Endothelial cell (in vitro differentiated cells): Measurements from ENCODE around the gene CAPN9. TPM values are rescaled to one million over a fixed set of nuclear protein-coding genes. Genes with fewer than 3 reads are reported as not detected.
"Not testable (repeated sequence)": the region's sequence is repeated elsewhere in the genome, so short reads cannot be mapped to it uniquely, and the experiment has no call there.

Source experiments
- DNase-seq: peaks from one replicate; pipeline ENCODE4 v3.0.0; 2021; ENCODE audit warnings: low spot score
- H3K27ac Mint-ChIP-seq: one replicate; pipeline ENCODE4 v1.8.0; 2021; ENCODE audit warnings: mixed read lengths, inconsistent platforms; ENCODE audit not compliant: unreplicated experiment
- H3K27me3 Mint-ChIP-seq: one replicate; pipeline ENCODE4 v1.8.0; 2021; ENCODE audit warnings: mild to moderate bottlenecking, moderate library complexity, mixed read lengths, inconsistent platforms; ENCODE audit not compliant: unreplicated experiment
- H3K36me3 Mint-ChIP-seq: one replicate; pipeline ENCODE4 v1.8.0; 2021; ENCODE audit warnings: mild to moderate bottlenecking, low read depth, mixed read lengths, inconsistent platforms; ENCODE audit not compliant: unreplicated experiment
- H3K4me1 Mint-ChIP-seq: one replicate; pipeline ENCODE4 v1.8.0; 2021; ENCODE audit warnings: mild to moderate bottlenecking, mixed read lengths, inconsistent platforms; ENCODE audit not compliant: unreplicated experiment
- H3K4me3 Mint-ChIP-seq: one replicate; pipeline ENCODE4 v1.8.0; 2021; ENCODE audit warnings: mild to moderate bottlenecking, mixed read lengths, inconsistent platforms; ENCODE audit not compliant: unreplicated experiment
- H3K9me3 Mint-ChIP-seq: one replicate; pipeline ENCODE4 v1.8.0; 2021; ENCODE audit warnings: mixed read lengths, inconsistent platforms; ENCODE audit not compliant: unreplicated experiment
- CTCF ChIP-seq: fragments of 200-600 bp; sonication (generic); IDR thresholded peaks from one replicate; pipeline ENCODE4 v1.5.0; 2021; ENCODE audit warnings: antibody characterized with exemption; ENCODE audit not compliant: unreplicated experiment
- total RNA-seq: library from RNA; stranded (reverse); fragmentation: NEBNext Ultra II Directional; extraction: Animal tissue kit (Norgen Biotek cat#: 25700); gene quantifications from one replicate; pipeline ENCODE4 v1.2.1, GENCODE V29; 2021; ENCODE audit not compliant: unreplicated experiment

Gene CAPN9
- total RNA-seq, 1 donor from 2014 or later = not detected

GRCh38 chr1:230842801-230843200 lies 95.6 kb downstream of the CAPN9 start:
- Mint-ChIP-seq H3K36me3 (peaks cover 18% of the 10 kb centered on the region), H3K27ac (no peak overlapping the region), H3K4me3 (no peak overlapping the region), H3K9me3 (no peaks in the 10 kb centered on the region), H3K4me1 (no peaks in the 10 kb centered on the region), H3K27me3 (peaks cover 5% of the 10 kb centered on the region)
- DNase-seq = no peak
- TF ChIP-seq CTCF = no peak

DNA sequence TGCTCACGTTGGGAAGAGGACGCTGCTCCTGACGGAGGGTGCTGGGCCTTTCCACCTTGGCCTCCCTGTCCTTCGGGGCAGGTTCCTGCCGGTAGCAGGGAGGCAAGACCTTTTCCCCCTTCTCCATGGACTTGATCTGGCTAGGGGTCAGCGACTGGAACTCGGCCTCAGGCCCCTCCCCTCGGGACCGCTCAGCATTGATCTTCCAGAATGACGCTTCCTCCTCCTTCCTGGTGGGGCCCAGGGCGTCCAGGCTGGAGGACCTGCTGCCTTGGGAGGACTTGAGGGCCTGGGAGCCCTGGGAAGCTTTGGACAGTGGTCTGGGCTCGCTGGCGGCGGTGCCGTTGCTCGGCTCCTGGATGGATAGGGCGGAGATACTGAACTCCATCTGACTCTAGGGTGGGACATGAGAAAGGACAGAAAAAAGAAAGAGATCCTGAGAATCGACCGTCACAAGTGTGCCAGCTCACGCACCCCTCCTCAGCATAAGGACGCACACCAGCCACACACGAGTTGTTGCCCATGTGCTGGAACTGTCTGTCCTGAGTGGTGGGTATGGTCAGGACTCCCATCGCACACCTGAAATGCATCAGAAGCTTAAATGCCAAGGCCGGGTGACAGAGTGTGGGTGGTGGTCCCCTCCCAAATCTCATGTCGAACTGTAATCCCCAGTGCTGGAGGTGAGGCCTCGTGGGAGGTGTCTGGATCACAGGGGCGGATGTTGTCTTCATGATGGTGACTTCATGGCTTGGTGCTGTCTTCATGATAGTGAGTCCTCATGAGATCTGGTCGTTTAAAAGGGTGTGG lies 96.5 kb downstream of the CAPN9 start:
- no peak for TF ChIP-seq CTCF
- H3K4me3 Mint-ChIP-seq = peak overlapping the region; percentile 52
- peaks cover 14% of the 10 kb centered on the region for H3K36me3 Mint-ChIP-seq
- peaks cover 5% of the 10 kb centered on the region for H3K27me3 Mint-ChIP-seq
- H3K27ac Mint-ChIP-seq = no peak overlapping the region
- H3K4me1 Mint-ChIP-seq = no peaks in the 10 kb centered on the region
- DNase-seq = no peak
- H3K9me3 Mint-ChIP-seq = no peaks in the 10 kb centered on the region

DNA sequence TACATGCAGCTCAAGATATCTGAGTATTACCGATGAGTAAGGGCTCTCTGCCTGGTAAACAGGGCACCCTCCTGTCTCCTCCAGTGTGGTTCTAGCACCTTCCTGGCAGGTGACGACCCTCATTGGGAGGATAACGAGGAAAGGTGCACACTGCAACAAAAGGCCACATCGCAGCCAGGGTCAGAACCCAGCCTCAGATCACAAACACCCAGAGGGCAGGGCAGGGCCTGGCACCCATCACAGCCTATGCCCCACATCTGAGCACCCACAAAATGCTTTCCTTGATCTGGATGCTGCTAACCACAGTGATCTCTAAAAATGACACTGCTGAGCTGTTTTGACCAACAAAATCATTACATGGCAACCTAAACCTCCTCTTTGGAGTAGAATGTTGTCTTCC lies 97.4 kb downstream of the CAPN9 start:
- H3K27ac Mint-ChIP-seq = no peak overlapping the region
- peak overlapping the region; percentile 56 for H3K4me3 Mint-ChIP-seq
- no peak for TF ChIP-seq CTCF
- DNase-seq = no peak
- H3K9me3 Mint-ChIP-seq = no peaks in the 10 kb centered on the region
- H3K27me3 Mint-ChIP-seq = peaks cover 5% of the 10 kb centered on the region
- H3K4me1 Mint-ChIP-seq = peaks cover under 1% of the 10 kb centered on the region
- H3K36me3 Mint-ChIP-seq = peaks cover 14% of the 10 kb centered on the region

- not testable (repeated sequence) for H3K27ac Mint-ChIP-seq, H3K27me3 Mint-ChIP-seq, DNase-seq, H3K9me3 Mint-ChIP-seq, H3K4me1 Mint-ChIP-seq, H3K4me3 Mint-ChIP-seq
- H3K36me3 Mint-ChIP-seq = peaks cover 14% of the 10 kb centered on the region
Observed at GRCh38 chr1:230845184-230845583, 98.0 kb downstream of the CAPN9 start.

- H3K9me3 Mint-ChIP-seq = no peaks in the 10 kb centered on the region
- H3K36me3 Mint-ChIP-seq = peaks cover 15% of the 10 kb centered on the region
- no peak overlapping the region for H3K27ac Mint-ChIP-seq
- TF ChIP-seq CTCF = no peak
- no peak overlapping the region for H3K4me3 Mint-ChIP-seq
- peaks cover 9% of the 10 kb centered on the region for H3K27me3 Mint-ChIP-seq
- no peak for DNase-seq
- H3K4me1 Mint-ChIP-seq = peaks cover 9% of the 10 kb centered on the region
Observed at GRCh38 chr1:230848235-230848634, 101.0 kb downstream of the CAPN9 start.
